NCI-H82 (cell line): ENCODE results near the gene EXOC3L1.

Source experiments
- DNase-seq: peaks from one replicate; lab custom pipeline; 2025; lab: John Stamatoyannopoulos, UW

The EXOC3L1 gene

GRCh38 chr16:67197704-67198103 is 7.8 kb upstream of the EXOC3L1 start:
- DNase-seq = no peak

GRCh38 chr16:67196881-67197280 is 6.9 kb upstream of the EXOC3L1 start:
- no peak for DNase-seq

- DNase-seq = no peak
These were observed 5.7 kb upstream of the EXOC3L1 start for GRCh38 chr16:67195676-67196075.

GRCh38 chr16:67194260-67194659 is 4.3 kb upstream of the EXOC3L1 start:
- DNase-seq = no peak

- no peak for DNase-seq
These were observed 3.6 kb upstream of the EXOC3L1 start for GRCh38 chr16:67193536-67193935.

- no peak for DNase-seq
These were observed 2.9 kb upstream of the EXOC3L1 start for GRCh38 chr16:67192781-67193361.

- DNase-seq = peak; percentile 92
These were observed 2.2 kb upstream of the EXOC3L1 start, which contains the start of gene E2F4 for GRCh38 chr16:67191995-67192681. Gene E2F4 (plus strand): TSS chr16:67192155. CDS start chr16:67192228, 73 bp downstream.

- DNase-seq = no peak
These were observed 1.6 kb upstream of the EXOC3L1 start for GRCh38 chr16:67191411-67191994.

- DNase-seq = no peak
These were observed 788 bp upstream of the EXOC3L1 start for GRCh38 chr16:67190448-67191399.

GRCh38 chr16:67188798-67189197 is 1.1 kb downstream of the EXOC3L1 start:
- DNase-seq = no peak

- no peak for DNase-seq
These were observed 1.6 kb downstream of the EXOC3L1 start for GRCh38 chr16:67188323-67188722.

- DNase-seq = no peak
These were observed 2.6 kb downstream of the EXOC3L1 start for GRCh38 chr16:67187175-67187890.

- DNase-seq = no peak
These were observed 3.4 kb downstream of the EXOC3L1 start for GRCh38 chr16:67186550-67186950.

- no peak for DNase-seq
These were observed 4.2 kb downstream of the EXOC3L1 start for GRCh38 chr16:67185651-67186134.

GRCh38 chr16:67184995-67185650 is 4.8 kb downstream of the EXOC3L1 start:
- peak; percentile 89 for DNase-seq

- peak; percentile 70 for DNase-seq
These were observed 5.4 kb downstream of the EXOC3L1 start for GRCh38 chr16:67184453-67184994.

- DNase-seq = peak; percentile 99
These were observed 6.1 kb downstream of the EXOC3L1 start, which contains the start of gene MATCAP1 for GRCh38 chr16:67183627-67184452. Gene MATCAP1 (minus strand): TSS chr16:67183963. CDS start chr16:67180610, 3,353 bp downstream.

GRCh38 chr16:67183284-67183626 is 6.7 kb downstream of the EXOC3L1 start:
- DNase-seq = no peak

GRCh38 chr16:67182288-67182687 is 7.6 kb downstream of the EXOC3L1 start:
- DNase-seq = no peak

- DNase-seq = no peak
These were observed 8.6 kb downstream of the EXOC3L1 start for GRCh38 chr16:67181346-67181745.
